Right lobe of liver (tissue), 5 donors: ENCODE results near the gene KRTAP5-7. TPM values are rescaled to one million over a fixed set of nuclear protein-coding genes. Genes with fewer than 3 reads are reported as not detected.

ENCODE experiments used
- small RNA-seq, 2 experiments: library from RNA; depleted of rRNA; stranded (forward); fragments of <200 nt; gene quantifications; one replicate each; pipeline ENCODE3, GENCODE V24; 2016
- total RNA-seq, 6 experiments: library from RNA; depleted of rRNA in 2 of 6; stranded (reverse); fragments of >200 nt in 2 of 6; fragmentation: NEBNext Ultra II Directional in 3 of 6; extraction: Animal tissue kit (Norgen Biotek cat#: 25700) in 3 of 6; gene quantifications; one replicate each; pipeline versions ENCODE4 v1.1.0 to v1.2.4, GENCODE V29; 2016 to 2023
- donor health status: DM: no; HTN: no; CAD: no.
- donor health status: DM: no; HTN: no; CAD: no.
- donor health status: DM: no; HTN: yes; CAD: no.
- donor health status: DM: no; HTN: yes; CAD: no.

The KRTAP5-7 gene
- total RNA-seq, 6 experiments from 2014 or later = 0.18 to 3.9 (median 0.23) TPM; not detected in 2

Small RNAs within 50 kb of the gene (small RNA-seq; reads per million reads assigned to genes)
- 0 reads per million in 2 experiments for gene AP000867.1

Other genes with a start within 250 kb of the KRTAP5-7 start
- 100 to 1,000 TPM in 4 of 6 experiments, 10 to 100 TPM in 2; 42.0 to 320 (median 126) TPM for gene DHCR7, start 78.9 kb upstream of the KRTAP5-7 start, total RNA-seq
- gene NADSYN1, start 74.1 kb upstream of the KRTAP5-7 start, total RNA-seq = 10 to 100 TPM; 26.4 to 54.7 (median 35.4) TPM
- gene KRTAP5-8, start 10.8 kb downstream of the KRTAP5-7 start, total RNA-seq = under 1 TPM in 1 of 6 experiments, not detected in 5; 0.24 TPM
- gene KRTAP5-9, start 21.2 kb downstream of the KRTAP5-7 start, total RNA-seq = under 1 TPM in 2 of 6 experiments, not detected in 4; 0.17 to 0.38 TPM
- under 1 TPM in 3 of 6 experiments, not detected in 3; 0.17 to 0.18 (median 0.18) TPM for gene KRTAP5-10, start 38.3 kb downstream of the KRTAP5-7 start, total RNA-seq
- gene KRTAP5-11, start 55.6 kb downstream of the KRTAP5-7 start, total RNA-seq = not detected